DND-41 (cell line): ENCODE data around the gene TSPAN18.

Experiments used
- CTCF ChIP-seq: IDR thresholded peaks from 2 replicates; pipeline ENCODE4 v1.5.1; 2012; ENCODE audit warnings: borderline replicate concordance, low read length, moderate library complexity, mild to moderate bottlenecking; ENCODE audit not compliant: poor library complexity, severe bottlenecking; ENCODE audit errors: extremely low read depth
- EZH2 ChIP-seq: IDR thresholded peaks from 3 replicates; pipeline ENCODE4 v1.6.1; 2012; ENCODE audit warnings: borderline replicate concordance, low read depth, mild to moderate bottlenecking, moderate library complexity, low read length, inconsistent platforms; ENCODE audit not compliant: severe bottlenecking

- TF ChIP-seq CTCF = no peak
- TF ChIP-seq EZH2 = no peak
Measured at GRCh38 chr11:44760917-44761550, 34.3 kb downstream of the TSPAN18 start.
